Epidermal melanocyte (primary cell): ENCODE data around the gene ZBTB7C.

Experiments used
- DNase-seq: peaks from one replicate; pipeline ENCODE4 v3.0.0; 2011; ENCODE audit warnings: low spot score; ENCODE audit not compliant: insufficient read length

ZBTB7C gene

DNA sequence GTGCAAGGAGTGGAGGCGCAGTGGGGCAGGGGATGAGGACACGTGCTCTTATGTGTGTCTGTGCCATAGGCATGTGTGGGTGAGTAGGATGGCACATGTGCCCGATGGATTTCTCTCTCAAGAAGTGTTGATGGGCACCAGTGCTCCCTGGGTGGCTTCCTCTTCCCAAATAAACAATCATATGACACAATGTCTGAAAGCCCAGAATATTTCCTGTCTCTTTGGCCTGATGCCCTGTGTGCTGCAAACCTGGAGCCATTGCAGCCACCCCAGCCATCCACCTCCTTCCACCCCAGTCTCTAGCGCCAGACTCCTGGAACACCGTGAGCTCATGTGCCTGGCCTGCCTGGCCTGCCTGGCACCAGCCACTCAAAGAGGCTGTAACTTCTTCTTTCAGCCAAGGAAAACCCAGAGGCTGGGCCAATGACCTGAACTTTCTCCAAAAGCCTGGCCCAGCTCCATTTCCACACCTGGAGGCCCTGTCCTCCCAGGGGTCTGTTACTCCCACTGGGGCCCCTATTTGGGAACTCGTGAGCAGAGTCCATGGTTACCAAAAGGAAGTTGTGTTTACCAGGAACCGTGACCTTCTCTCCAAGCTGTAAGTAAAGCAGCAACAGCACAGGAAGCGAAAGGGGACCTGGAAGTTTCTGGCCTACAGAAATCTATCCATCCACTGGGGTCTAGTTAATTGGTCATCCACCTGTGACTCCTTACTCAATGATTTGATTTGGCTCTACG is 9.5 kb upstream of the ZBTB7C start:
- no peak for DNase-seq

DNA sequence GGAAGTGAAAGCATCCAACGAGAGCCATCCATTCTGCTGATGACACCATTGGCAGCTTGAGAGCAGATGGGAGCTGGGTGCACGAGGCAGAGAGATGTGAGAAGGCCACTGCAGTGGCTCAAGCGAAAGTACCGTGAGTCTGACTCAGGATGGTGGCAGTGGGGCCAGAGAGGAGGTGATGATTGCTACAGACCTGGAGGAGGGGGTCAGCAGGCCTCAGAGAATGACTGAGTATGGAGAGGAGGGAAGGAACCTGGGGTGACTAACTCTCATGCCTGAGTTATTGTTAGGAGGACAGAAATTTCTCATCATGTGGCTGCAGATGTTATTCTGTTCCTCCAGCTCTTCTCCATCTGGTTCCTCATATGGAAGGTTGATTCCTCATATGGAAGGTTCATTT is 8.8 kb upstream of the ZBTB7C start:
- DNase-seq = no peak

DNA sequence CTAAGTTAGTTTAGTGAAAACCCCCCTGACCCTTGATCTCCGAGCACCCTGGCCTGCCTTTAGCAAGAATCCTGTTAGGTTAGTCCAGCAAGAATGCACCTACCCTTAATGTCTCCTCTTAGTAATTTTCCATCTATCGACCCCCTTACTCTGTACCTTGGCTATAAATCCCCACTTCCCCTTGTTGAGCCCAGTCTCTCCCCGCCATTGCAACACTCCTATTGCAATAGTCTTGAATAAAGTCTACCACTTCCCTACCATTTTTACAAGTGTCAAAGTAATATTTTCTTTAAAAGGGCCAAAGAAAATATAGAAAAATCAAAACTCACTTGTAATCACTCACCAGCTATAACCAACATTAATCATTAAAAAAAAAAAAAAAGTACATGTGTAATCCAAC is 4.2 kb upstream of the ZBTB7C start:
- no peak for DNase-seq

DNA sequence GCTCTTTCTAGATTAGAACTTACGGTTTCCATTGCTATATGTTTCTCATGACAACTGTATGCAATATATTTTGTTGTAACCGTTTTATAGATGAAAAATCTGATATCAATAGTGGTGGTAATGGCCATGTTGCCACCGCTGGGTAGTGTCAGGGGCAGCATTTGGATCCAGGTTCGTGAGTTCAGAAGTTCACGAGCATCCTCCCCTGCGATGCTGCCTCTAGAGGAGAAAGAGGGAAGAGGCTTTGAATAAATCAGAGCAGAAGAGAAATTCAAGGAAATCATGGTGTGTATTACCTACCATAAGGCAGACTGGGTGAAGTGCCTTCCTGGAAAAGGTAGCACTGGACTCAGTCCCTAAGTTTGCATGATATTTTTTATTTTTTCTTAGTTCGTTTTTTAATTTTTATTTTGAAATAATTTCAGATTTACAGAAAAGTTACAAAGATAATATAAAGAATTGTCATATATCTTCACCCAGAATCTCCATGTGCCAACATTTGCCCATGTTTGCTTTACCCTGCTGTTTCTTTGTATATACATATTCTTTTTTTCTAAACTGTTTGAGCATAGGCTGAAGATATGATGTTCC is 3.3 kb upstream of the ZBTB7C start:
- DNase-seq = peak; percentile 28

DNA sequence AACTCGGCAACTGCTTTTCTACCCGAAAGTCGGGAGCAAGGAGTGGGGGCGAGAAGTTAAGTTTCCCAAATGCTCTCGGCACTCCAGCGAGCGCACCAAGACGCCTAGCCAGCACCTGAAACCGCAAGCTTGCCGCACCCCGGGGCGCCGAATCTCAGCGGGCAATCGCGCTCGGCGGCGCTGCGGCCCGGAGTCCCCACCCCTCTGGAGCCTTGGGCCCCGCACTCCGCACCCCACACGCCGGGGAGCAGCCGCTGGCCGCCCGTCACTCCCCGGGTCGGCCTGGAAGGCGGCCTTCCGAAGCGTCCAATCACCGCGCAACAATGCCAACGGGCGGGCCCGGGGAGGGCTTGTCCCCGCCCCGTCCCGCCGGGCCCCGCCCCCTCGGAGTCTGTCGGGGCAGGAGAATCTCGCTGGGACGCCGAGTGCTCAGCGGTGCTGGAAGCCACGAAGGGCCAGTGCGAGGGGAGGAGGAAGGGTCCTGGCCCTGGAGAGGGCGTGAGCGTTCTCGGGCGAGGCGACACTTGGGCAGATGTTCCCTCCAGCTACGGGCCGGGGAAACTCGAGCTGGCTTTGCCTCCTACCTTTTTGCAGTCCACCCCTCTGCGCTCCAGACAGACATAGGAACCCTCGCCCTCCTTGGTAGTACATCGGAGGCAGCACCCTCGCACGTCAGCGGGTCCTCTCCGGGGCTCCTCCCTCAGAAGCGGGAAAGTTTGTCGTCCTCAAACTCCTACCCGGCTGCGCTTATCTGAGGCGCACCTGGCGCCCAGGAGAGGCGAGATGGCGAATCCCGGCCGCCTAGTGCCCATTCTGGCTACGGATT is 1.1 kb upstream of the ZBTB7C start:
- peak; percentile 68 for DNase-seq

DNA sequence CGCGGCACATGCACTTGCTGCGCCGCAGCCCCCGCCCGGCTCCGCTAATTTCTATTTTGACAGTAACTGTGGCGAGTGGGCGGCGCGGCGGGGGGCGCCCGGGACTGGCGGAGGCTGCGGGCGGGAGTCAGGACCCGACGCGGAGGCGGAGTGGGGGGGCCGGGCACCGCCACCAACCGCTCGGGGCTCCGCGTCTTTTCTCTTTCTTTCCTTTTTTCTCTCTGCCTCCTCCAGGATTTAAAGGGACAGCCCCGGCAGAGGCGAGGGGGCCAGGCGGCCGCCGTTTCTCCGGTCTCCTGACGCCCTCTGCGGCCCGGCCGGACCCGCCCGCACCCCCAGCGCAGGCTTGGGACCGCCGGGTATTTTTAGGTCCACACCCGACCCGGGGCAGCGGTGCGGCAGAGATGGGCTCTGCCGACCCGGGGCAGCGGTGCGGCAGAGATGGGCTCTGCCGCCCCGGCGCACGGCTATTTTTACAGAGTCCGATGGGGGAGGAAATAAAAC is 460 bp upstream of the ZBTB7C start:
- no peak for DNase-seq

DNA sequence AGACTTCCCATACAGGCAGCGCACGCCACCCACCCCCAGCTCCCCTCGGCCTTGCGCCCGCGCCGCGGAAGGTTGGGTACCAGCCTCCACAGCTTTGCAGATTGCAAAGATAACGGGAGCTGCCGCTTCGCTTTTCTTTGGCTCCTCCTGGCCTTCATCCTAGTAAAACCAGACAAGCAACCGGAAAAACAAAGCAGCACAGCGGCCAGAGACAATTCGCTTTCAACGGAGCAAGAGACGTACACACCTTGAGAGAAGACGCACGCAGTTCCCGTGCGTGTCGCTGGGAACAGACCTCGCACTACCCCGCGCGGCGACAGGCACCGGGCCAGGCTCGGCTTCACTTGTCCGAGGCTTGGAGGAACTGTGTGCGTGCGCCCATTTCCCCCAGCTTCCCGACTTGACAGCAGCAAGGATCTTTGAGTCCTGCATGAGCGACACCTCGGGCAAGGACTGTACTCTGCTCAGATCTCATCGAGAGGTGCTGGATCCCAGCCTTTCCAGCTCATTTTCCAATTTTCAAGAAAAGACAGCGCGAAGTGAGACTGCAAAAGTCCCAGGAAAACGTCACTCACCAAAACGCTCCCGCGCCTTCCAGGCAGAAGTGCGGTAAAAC is 964 bp downstream of the ZBTB7C start:
- no peak for DNase-seq

DNA sequence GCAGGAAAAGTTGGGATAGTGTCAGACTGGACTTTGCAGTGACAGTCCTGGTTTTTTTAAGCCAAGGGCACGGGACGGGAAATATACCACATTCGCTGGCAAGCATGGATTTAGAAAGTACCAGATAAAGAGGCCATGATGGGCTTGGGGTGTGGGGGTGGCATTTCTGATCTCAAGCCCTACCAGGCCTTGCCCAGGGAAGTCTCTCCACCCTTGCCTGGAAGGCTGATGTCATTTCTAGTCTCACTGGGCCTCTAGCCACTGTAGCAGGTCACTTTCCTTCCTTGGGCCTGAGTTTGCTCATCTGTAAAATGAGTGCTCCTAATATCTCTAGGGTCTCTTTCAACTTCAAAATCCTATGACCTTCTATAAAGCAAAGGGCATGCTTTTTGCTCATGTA is 1.8 kb downstream of the ZBTB7C start:
- no peak for DNase-seq

DNA sequence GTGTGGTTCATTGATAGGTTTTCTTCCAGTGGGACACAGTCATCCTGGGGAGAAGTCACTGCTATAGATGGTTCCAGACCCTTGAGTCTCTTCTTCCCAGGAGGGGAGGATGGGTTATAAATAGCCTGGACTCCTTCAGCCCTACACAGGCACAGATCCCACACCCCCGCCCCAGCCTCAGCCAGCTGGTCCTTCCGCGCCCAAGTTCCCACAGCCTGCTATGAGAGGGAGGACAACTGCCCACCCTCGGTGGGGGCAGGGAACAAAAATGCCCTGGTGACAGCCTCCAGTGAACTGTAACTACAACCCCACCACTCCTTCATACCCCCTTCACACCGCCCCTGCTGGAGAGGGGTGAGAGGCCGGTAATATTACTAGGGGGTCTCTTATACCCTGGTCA is 3.2 kb downstream of the ZBTB7C start:
- DNase-seq = no peak

DNA sequence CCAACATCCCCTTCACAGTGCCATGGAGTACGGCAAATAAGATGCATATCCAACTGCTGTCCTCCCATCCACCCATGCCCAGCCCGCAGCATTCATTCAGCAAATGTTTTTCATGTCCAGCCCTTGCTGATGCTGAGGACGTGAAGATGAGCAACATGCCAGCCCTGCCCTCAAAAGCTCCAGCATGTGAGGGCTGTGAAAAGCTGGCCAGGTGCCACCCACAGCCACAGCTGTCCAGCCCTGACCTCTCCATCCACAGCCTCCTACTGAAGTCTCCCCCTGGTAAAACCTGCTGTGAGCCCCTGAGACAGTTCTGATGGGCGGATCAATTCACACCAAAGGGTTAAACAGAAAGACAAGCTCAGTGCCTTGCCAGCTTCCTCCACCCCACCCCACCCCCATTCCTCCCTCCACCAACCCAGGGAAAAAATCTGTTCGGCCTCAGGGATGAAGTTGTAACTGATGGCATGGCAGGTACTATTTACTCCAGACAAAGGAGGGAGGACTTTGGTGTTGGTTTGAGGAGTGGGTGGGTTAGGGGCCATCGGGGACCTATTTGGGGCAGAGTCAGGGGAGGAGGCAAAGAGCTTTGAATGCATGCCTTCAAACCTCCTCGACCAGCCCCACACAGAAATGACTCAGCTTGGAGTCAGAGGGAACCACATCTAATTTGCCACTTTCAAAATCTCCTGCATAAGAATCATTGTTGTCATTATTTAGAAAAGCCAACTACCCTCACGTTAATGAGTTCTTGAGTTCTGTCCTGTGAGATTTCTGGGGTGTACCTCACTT is 4.3 kb downstream of the ZBTB7C start:
- no peak for DNase-seq

DNA sequence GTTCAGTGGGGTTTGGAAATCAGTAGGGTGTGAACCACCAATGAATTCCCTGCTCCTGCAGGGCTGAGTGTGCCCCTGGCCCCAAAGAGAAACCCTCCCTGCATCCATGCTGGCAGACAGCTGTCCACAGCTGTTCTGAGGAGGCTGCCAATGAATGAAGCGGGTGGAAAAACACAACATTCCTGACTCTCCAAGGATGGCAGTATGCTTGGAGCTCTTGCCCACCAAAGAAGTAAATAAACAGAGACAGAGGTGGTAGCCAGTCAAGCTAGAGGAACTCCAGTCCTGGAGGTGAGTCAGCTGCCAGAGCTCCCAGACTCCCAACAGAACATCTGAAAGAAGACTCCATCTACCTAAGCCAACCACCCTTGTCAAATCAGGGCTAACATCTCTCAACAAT is 6.2 kb downstream of the ZBTB7C start:
- no peak for DNase-seq

DNA sequence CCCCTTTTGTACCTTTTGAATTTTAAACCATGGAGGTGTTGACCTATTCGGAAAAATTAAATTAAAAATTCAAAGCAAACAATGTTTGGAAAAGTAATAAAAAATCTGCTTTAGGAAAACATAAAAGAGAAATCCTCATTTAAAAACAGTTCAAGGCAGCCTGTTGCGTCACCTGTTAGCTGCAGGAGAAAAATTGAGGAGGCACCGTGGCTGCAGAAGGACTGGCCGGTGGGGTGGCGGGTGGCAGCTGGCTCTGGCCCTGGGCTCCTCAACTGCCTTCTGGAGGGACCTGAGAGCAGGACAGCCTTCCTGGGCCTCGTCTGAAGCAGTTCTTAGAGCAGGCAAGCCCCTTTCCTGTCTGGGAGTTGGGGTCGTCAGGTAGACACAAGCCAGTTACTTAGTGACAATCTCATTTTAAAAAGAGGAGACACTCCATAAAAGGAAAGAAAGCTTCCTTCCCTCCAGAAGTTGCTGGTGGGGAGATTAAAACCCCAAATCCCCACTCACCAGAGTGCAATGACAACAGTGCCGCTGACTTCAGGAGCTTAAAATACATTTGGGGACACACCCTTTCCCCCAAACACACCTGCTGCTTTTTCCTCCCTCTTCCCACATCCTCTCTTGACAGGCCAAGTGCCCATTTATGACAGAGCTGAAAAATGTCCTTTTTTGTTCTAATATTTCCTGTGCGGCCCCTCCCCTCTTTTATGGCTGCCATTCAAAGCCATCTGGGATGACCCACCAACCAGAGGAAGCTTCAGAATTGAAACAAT is 9.7 kb downstream of the ZBTB7C start:
- DNase-seq = no peak

DNA sequence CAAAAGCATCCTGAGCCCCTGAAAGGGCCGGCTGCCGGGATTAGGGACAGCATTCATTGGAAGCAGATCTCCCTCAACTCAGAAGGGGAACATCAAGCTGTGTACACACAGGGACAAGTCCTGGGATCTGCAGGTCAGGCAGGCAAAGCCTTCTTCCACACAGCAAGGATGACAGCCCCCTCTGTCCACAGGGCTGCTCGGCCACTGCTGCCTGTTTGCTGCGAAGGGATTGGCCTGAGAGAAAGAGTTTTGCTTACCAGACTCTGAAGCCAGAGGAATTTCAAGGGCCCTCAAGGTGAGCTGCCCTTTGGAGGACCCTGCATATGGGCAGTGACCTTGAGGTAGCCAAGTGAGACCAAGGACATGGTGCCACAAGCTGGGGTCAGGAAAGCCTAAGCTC is 11.1 kb downstream of the ZBTB7C start:
- no peak for DNase-seq

DNA sequence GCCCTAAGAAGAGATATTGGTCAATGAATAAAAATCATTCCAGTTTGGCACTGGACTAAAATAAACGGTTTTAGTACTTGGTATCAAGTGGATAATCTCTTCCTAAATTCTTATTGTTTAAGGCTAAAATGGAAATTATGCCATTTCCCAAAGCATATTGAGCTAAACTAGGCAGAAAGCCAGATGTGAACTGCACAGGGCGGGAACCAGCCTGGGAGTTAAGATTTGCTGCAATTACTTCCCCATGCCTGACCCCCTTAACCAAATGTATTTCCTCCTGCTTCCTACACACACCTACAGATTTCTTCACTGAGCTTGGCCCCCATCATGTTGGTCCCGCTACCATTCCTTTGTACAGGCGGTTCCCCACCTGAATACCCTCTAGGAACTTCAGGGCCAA is 12.2 kb downstream of the ZBTB7C start:
- no peak for DNase-seq

DNA sequence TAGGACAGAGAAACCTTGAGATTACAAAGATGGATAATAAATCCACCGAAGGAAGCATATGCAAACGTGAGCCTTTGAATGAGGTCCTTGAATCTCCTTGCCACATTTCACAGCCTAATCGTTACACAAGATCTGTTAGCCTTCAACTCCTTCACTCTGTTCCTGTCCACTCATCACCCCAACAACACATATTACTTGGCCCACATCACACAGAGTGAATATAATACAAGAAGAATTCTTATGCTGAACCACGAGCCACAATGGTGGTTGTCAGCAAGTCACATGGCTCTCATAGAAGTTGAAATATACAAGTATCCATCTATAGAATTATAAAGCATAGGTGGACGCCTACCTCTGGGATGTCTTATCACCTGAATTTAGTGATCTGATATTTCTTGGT is 12.6 kb downstream of the ZBTB7C start:
- no peak for DNase-seq

DNA sequence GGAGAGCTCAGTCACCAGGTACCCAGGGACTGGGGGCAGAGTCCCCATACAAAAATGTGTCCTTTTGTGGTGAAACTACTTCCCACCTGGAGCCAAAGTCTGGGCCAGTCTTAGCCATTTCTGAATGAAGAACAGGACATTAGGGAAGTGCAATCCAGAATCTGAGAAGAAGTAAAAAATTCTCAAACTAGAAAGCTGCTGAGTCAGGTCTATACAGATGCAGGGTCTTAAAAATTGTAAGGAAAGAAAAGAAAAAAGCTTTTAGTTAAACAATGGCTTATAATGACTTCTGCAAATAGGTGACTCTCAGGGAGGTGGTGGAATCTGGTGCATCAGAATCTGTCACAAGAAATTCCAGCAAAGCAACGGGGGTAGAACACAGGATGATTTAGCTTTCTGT is 13.5 kb downstream of the ZBTB7C start:
- DNase-seq = no peak

DNA sequence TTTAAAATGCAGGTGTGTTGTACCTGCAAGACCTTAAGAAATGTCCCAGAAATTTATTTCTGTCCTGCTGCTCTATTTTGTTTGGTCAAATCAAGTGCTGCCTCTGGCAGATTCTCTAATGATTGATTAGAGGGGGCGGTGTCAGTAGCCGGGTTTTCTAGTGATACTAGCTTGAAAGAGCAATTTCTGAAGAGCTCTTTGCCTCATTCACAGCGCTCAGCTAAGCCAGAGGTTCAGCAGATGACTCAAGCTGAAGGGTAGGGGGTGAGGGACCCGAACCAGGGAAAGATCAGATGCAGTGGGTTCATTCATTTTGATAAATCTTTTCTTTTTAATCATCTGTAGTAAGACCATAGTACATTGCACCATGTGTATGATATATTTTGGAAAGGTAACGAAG is 15.0 kb downstream of the ZBTB7C start:
- DNase-seq = no peak

DNA sequence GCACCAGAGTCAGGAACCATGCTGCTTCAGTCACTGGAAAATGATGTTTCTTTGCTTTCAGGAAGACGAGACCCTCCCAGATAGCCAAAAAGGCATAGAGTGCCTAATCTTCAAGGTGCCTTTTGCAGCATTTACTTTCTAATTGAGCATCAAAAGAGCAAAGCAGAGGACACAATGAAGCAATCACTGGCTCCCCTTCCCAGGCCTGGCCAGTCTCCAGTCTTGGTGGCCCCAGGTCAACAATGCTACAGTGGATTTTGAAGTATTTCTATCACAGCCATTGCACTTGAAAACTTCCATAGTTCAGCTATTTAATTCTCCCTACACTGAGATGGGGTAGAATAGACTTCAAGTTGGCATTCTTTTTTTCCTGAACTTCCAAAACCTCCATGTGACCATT is 15.4 kb downstream of the ZBTB7C start:
- DNase-seq = no peak

DNA sequence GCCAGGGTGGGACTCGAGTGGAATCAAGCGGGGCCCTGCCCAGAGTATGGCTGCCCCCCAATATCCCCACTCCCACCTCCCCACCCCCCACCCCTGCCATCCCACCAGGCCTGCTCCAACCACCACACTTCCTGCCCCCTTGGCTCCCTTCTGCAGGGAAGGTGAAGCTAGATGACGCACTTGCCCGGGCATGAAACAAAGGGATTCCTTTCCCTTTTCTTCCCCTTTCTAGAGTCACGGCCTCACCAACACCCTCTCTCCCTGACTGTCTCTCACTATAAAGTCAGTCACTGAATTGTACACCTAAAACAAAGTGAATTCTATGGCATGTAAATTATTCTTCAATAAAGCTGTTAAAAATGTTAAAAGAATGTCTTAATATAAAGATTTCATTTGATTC is 16.0 kb downstream of the ZBTB7C start:
- DNase-seq = no peak

DNA sequence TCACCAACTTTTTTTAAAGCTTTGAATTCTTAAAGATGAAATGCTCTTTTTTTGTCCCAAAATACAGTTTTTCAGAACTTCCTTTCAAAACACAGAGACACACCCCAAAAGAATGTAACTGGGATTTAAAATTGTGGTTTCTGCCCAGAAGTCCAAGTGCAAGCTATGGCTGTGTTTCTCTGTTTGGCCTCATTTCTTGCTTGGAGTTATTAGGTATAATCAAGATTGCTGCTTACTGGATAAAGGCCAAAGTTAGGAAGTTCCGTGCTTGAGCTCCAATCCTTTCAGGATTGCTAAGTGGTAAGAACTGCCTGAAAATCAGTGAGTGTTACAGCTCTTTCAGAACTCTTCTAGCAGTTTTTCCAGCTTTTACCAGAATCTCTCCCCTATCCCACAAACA is 16.9 kb downstream of the ZBTB7C start:
- no peak for DNase-seq
